Dendritic cell treated with granulocyte-macrophage colony-stimulating factor and Interleukin-4, amounts not matched to agents 40 ng/mL and 50 ng/mL, for 4 days (primary cell): Measurements from ENCODE around the gene ARGLU1.

Source experiments
- H3K27ac Mint-ChIP-seq: one replicate; pipeline ENCODE4 v1.8.0; 2022; ENCODE audit warnings: mild to moderate bottlenecking, mixed read lengths
- H3K27me3 Mint-ChIP-seq: one replicate; pipeline ENCODE4 v1.8.0; 2022; ENCODE audit warnings: mild to moderate bottlenecking, mixed read lengths
- H3K36me3 Mint-ChIP-seq: one replicate; pipeline ENCODE4 v1.8.0; 2022; ENCODE audit warnings: low read depth, mixed read lengths
- H3K4me1 Mint-ChIP-seq: one replicate; pipeline ENCODE4 v1.8.0; 2022; ENCODE audit warnings: low read depth, mixed read lengths
- H3K4me3 Mint-ChIP-seq: one replicate; pipeline ENCODE4 v1.8.0; 2022; ENCODE audit warnings: mild to moderate bottlenecking, moderate library complexity, mixed read lengths
- H3K9me3 Mint-ChIP-seq: one replicate; pipeline ENCODE4 v1.8.0; 2022; ENCODE audit warnings: mixed read lengths
- intact Hi-C: fragments of 100-400 bp; cut with micrococcal nuclease; formaldehyde crosslinking; loops from one replicate; pipeline ENCODE4 v1.15.0; 2022

The ARGLU1 gene

DNA sequence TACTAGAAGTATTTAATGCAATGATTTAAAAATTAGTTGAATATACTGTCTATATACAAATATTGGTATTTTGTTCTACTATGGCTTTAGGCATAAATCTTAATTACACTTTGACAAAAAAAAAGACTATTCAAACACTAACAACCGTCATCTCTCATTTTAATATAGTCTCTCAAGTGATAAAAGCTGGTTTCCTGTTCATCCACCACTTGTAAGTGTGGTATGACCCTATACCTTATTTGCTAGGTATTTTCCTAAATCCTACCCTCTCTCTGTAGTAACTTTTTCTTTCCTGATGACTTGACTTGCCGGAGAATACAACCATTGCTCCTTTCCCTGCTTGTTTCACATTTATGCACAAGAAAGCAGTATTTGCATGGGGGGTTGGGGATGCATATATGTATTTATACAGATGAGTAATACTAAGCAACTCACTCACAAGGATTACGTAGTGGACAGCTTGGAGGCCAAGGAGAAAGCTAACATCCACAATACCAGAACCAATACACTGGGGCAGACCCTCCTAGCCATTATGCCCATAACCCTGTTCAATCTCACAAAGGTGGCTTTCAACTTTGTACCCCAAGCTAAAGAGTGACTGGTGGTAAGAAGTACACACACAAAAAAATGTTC is 19.8 kb downstream of the ARGLU1 start:
- Mint-ChIP-seq H3K36me3 (peaks cover 46% of the 10 kb centered on the region), H3K27ac (no peak overlapping the region), H3K27me3 (no peaks in the 10 kb centered on the region), H3K4me1 (peaks cover 29% of the 10 kb centered on the region), H3K9me3 (no peaks in the 10 kb centered on the region), H3K4me3 (no peak overlapping the region)
- intact Hi-C loops, result no loop called here

DNA sequence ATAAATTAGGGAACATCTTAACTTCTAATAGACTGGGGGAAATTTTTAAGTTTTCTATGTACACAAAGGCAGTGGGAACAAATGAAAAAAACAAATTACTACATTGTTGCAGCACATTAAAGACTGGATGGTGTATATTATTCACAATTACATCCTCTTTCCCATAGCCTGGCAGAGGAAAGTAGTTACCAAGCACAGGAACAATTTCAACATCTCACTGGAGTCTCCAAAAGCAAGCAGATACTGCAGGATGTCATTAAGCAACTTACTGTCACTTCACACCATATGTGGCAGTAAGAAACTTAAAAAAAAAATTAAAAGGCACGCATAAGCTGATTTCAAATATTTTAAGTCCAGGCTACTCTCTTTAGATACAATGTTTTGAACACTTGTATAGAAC is 26.1 kb downstream of the ARGLU1 start:
- intact Hi-C loops, result no loop called here
- Mint-ChIP-seq H3K9me3 (no peaks in the 10 kb centered on the region), H3K4me3 (no peak overlapping the region), H3K4me1 (no peaks in the 10 kb centered on the region), H3K27ac (no peak overlapping the region), H3K27me3 (no peaks in the 10 kb centered on the region), H3K36me3 (peaks cover 24% of the 10 kb centered on the region)

DNA sequence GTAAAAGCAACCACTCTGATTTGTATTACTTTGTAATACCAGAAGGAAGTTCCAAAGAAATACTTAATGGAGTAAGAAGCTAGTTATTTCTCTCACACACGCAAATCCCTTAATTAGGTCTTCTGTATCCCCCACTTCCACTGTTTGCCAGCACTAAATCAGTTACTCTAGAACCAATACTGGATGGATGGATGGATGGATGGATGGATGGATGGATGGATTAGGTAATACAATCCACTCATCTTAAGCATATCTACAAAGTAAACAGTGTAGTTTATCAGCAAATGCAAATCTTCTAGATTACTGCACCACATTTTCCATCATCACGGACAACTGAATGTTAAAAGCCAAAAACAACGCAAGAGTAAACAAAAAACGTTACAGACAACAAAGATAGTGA is 27.3 kb downstream of the ARGLU1 start:
- Mint-ChIP-seq H3K36me3 (peaks cover 28% of the 10 kb centered on the region), H3K27ac (no peak overlapping the region), H3K9me3 (no peaks in the 10 kb centered on the region), H3K4me1 (peaks cover 6% of the 10 kb centered on the region), H3K4me3 (no peak overlapping the region), H3K27me3 (peaks cover 4% of the 10 kb centered on the region)
- intact Hi-C loops, result no loop called here

DNA sequence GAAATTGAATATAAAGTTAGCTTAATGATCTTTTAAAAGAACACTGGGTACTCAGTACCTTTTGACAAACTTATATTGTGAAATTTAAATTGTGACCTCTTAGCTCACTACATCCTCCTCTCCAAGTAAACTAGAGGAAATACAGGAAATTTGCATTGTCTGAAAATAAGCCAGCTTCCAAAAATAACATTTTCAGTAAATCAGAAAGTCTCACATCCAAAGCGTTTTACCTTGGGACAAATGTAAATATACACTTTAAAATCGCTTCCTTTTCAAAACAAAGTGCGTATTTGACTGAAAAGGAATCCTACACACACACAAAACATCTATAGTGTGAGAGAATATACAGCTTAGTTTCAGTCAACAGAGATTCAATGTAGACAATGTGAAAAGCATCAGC is 30.4 kb downstream of the ARGLU1 start:
- Mint-ChIP-seq H3K9me3 (no peaks in the 10 kb centered on the region), H3K27ac (no peak overlapping the region), H3K4me3 (no peak overlapping the region), H3K36me3 (peaks cover 19% of the 10 kb centered on the region), H3K4me1 (peaks cover 21% of the 10 kb centered on the region), H3K27me3 (peaks cover 25% of the 10 kb centered on the region)
- intact Hi-C loops, result loop anchor here (2.0 to 10.0 kb wide), 3 partner anchors 31 to 1763 kb away; partner anchors contain the start of gene ARGLU1

DNA sequence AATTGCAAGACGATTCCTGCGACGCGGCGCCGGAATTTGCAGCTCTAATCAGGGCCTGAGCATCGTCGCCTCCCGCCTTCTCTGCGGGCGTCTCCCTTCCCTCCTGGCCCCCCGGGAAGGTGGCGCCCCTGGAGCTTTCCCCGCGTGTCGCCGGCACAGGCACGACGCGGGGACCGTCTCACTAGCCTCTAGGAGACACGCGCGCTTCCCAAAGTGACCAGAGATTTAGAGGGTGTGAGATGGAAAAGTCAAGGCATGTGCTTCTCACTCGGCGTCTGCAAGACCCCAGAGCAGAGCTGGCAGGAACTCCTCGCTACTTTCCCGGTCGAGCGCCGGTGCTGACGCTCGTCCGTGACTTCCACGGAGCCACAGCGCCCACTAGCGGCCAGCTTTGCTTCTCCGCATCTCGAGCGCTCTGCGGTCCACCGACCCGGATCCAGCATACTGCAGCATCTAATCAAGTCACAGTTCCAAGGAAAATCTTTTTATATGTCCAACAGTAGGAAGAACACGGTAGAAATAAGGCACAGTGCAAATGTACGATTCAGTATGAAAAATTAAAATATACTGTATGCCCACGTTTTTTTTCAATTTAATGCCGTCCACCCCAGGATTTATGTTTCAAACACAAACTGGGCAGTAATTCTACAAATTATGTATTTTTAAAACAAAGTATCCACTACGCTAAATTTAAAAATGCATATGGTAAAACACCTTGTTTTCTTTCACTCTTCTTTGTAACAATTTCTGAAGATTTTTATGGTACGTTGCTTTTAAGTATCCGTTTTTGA is 31.5 kb downstream of the ARGLU1 start:
- no peaks in the 10 kb centered on the region for H3K9me3 Mint-ChIP-seq
- intact Hi-C loops, result loop anchor here (2.0 to 10.0 kb wide), 3 partner anchors 32 to 1762 kb away; partner anchors contain the start of gene ARGLU1
- H3K27me3 Mint-ChIP-seq, result peaks cover 34% of the 10 kb centered on the region
- H3K4me3 Mint-ChIP-seq, result peak overlapping the region; percentile 93
- H3K4me1 Mint-ChIP-seq, result peaks cover 21% of the 10 kb centered on the region
- H3K36me3 Mint-ChIP-seq, result peaks cover 16% of the 10 kb centered on the region
- peak overlapping the region; percentile 2 for H3K27ac Mint-ChIP-seq

DNA sequence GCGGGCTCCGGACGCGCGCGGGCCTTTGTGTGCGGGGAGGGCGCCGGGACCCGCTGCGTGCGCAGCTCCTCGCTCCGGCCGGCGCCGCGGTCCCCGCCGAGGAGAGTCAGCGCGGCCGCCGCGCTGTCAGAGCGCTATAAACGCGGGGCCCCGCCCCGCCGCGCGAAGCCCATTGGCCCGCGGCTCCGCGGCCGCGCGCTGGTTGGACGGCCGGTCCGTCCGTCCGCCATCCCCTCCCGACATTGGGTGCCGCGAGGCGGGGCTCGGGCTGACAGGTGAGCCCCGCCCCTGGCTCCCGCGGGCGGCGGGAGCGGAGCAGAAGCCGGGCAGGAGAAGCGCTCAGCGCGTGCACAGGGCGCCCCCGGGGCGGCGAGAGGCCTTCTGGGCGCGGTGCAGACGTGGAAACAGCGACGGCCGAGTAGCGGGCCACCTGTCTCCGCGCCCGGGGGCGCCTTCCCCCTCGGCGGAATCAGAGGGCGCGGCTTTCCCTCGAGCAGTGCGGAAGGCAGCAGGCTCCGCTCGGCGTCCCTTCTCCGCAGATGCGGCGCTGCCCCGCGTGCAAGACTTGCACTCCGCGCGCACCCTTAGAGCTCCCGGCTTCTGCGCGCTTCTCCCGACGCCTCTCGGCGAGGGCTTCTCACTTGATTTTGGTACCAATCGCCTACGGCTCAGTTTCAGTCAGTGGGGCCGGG is 32.2 kb downstream of the ARGLU1 start, which contains the start of gene EFNB2:
Gene EFNB2, minus strand, starts transcription at position 111 of the 692 bp plus-strand sequence. CDS start 698 bp downstream, outside the sequence.
- H3K4me1 Mint-ChIP-seq, result peaks cover 21% of the 10 kb centered on the region
- no peaks in the 10 kb centered on the region for H3K9me3 Mint-ChIP-seq
- intact Hi-C loops, result loop anchor here (2.0 to 10.0 kb wide), 3 partner anchors 33 to 1761 kb away; partner anchors contain the start of gene ARGLU1
- peak within 1 kb of the TSS; percentile 93 for H3K4me3 Mint-ChIP-seq
- peak within 1 kb of the TSS; percentile 2 for H3K27ac Mint-ChIP-seq
- H3K36me3 Mint-ChIP-seq, result peaks cover 9% of the 10 kb centered on the region
- peaks cover 41% of the 10 kb centered on the region for H3K27me3 Mint-ChIP-seq

DNA sequence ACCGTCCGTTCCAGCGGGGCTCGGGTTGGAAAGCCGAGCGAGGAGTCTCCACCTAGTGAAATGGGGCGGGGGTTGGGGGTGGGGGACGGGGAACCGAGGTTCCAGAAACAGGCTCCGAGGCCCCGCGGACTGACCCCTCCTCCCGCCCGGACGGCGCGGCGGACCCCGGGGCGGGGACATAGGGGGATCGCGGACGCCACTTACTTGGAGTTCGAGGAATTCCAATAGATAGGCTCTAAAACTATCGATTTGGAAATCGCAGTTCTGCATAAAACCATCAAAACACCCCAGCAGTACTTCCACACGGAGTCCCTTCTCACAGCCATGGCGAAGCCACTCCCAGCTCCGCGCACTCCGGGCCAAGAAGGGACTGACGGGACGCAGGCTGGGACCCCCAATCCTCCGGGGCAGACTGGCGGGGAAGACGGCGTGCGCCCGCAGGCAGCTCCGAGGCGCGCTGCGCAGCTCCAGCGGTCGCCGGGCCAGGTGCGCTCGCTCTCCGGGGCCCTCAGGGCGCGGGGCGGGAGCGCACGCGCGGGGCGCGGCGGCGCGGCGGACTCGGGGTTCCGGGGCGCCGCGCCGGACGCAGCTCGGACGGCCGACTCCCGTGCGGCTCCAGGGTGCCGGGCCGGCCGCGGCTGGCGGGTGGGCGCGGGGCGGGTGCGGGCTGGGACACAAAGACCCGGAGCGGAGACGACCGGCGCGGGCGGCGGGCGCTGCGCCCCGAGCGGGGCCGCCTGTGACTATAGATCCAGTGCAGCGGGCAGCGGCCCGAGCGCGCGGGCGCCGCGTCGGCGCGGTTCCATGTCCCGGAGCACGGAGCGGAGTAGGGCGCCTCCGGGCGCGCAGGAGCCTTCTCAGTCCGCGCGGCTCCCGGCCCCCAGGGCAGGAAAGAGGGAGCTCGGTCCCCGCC is 33.0 kb downstream of the ARGLU1 start:
- H3K27me3 Mint-ChIP-seq, result peaks cover 48% of the 10 kb centered on the region
- H3K4me3 Mint-ChIP-seq, result peak overlapping the region; percentile 93

DNA sequence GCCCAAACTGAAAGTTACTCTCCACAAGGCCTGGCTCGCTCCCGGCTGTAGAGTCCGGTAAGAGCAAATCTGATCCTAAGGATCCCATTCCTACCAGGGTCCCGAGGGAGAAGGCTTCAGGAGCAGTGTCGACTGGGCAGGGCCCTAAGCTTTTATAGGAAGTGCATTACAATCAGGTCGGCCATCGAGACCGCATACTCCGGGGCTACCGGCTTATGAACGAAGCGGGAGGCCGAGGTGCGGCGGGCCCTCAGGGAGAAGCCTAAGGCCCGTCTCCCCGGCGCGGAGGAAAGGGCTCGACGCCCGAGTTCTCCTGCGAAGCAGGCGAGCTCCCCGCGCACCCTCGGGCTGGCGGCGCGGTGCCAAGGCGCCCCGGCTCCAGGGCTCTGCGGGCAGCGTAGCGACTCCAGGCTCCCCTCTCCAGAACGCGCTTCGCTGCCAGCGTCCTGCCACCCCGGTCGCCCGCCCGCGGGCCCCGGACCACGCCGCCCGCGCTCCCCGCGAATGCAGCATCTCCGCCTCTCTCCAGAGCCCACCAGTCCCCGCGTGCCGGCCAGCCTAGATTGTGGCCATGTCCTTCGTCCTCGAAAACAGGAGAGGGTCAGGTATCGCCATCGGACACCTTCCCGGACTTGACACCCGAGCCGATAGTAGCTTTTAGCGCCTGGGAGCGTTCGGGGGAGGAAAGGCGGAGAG is 33.8 kb downstream of the ARGLU1 start:
- intact Hi-C loops, result loop anchor here (10.0 kb wide), 1 partner anchor 1759 kb away; no protein-coding TSS in a partner anchor
- peaks cover 54% of the 10 kb centered on the region for H3K27me3 Mint-ChIP-seq
- peak overlapping the region; percentile 57 for H3K4me3 Mint-ChIP-seq
- H3K4me1 Mint-ChIP-seq, result peaks cover 21% of the 10 kb centered on the region
- peaks cover 6% of the 10 kb centered on the region for H3K36me3 Mint-ChIP-seq
- H3K9me3 Mint-ChIP-seq, result no peaks in the 10 kb centered on the region
- no peak overlapping the region for H3K27ac Mint-ChIP-seq

More for the DNA sequence above, 33.0 kb downstream of the ARGLU1 start:
- Mint-ChIP-seq H3K9me3 (no peaks in the 10 kb centered on the region), H3K27ac (no peak overlapping the region), H3K4me1 (peaks cover 21% of the 10 kb centered on the region), H3K36me3 (peaks cover 6% of the 10 kb centered on the region)
- intact Hi-C loops, result loop anchor here (5.0 to 10.0 kb wide), 2 partner anchors 382 to 1760 kb away; no protein-coding TSS in a partner anchor

DNA sequence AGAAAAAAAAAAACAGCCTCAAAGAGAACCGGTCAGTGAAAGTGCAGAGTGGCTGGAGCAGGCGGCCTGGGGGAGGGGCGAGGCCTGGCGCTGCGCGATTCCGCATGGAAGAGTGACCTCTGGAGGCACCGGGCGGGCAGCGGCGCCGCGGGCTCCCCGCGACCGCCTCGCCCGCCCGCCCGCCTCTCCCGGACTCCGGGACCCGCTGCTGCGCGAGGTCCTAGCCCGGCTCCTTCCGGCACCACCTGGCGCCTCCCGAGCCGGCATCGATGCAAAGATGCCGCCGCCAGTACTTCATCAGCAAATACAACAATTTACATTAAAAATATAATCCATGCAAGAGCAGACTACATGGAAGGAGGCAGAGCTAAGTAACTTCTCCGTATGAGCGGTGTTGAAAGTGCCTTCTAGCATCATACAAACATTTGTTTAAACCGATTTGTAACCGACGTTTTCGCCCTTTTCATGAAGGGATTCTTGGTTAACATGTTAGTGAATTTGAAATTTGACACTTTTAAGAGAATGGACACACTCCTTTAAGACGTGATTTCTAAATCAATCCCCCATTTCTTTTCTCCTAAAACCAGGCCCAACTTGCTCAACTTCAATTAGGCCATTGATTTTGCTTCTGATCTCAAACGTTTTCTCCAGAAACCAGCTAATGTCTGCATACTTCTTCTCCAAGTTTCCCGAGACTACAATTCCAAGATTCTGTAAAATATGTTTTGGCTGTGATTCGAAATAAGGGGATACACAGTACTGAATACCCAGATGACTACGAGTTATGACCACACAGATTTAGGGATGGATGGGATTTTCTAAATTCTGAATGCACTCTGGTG is 34.6 kb downstream of the ARGLU1 start:
- Mint-ChIP-seq H3K36me3 (peaks cover 6% of the 10 kb centered on the region), H3K27ac (no peak overlapping the region), H3K27me3 (peaks cover 62% of the 10 kb centered on the region), H3K9me3 (no peaks in the 10 kb centered on the region), H3K4me1 (peaks cover 21% of the 10 kb centered on the region), H3K4me3 (peak overlapping the region; percentile 44)
- intact Hi-C loops, result loop anchor here (10.0 kb wide), 1 partner anchor 1759 kb away; no protein-coding TSS in a partner anchor

DNA sequence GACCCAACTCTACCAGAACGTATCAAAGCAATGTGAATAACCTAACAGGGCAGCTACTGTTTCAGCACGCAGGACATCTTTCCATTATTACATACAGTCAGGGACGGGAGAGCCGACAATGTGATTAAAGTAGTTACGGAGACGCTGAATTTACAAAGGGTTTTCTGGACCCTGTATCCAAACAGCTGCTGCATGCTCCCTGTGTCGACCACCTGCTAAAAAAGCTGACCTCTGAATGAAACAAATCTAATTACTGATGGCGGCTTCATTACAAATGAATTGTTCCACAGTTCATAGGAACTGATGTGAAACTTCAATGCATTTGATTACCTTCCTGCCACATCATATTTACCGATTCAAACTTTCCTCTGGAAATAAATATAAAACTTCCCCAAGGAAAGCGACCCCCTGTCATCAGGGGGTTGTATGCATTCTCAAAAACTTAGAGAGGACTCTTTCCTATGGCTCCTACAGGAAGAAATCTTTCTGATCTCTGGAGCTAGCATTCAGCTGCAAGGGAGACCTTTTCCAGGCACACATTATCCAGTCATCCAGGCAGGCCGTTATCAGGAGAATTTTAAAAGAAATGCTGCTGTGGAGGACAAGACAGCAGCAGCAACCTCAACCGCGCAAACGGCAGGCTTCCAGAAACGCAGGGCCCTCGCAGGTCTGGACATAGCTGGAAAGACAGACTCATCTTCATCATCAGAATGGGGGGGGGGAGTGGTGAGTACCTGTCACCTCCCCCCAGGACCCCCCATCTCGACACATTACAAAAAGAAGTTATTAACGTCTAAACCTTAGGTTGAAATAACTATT is 35.6 kb downstream of the ARGLU1 start:
- Mint-ChIP-seq H3K27ac (no peak overlapping the region), H3K36me3 (peaks cover 6% of the 10 kb centered on the region), H3K9me3 (no peaks in the 10 kb centered on the region), H3K27me3 (peaks cover 67% of the 10 kb centered on the region), H3K4me3 (no peak overlapping the region), H3K4me1 (peaks cover 21% of the 10 kb centered on the region)
- intact Hi-C loops, result loop anchor here (10.0 kb wide), 1 partner anchor 1758 kb away; no protein-coding TSS in a partner anchor

DNA sequence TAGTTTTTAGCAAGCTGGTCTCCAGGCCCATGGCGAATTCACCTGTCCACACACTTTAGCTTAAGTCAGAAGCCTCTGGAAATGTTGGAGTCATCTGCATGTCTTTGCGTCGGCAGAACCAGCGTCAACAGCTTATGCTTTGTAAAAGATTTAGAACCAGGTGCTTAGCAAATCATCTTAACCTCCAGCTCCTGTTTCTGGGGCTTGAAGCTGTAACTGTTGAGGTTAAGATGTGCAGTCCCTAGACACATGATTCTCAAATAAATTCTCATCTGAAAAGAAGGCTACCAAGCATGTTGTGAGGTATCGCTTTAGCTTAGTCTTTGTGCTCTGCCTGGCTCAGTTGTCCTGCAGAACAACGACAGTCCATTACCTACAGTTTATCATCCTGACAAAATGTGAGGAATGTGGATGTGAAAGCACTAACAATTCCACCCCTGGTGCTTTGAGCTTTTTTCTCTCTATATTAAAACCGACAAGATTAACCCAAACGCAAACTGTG is 36.9 kb downstream of the ARGLU1 start:
- peaks cover 67% of the 10 kb centered on the region for H3K27me3 Mint-ChIP-seq

More for the DNA sequence above, 36.9 kb downstream of the ARGLU1 start:
- intact Hi-C loops, result loop anchor here (10.0 kb wide), 1 partner anchor 1756 kb away; no protein-coding TSS in a partner anchor
- Mint-ChIP-seq H3K27ac (no peak overlapping the region), H3K9me3 (no peaks in the 10 kb centered on the region), H3K4me1 (peaks cover 16% of the 10 kb centered on the region), H3K36me3 (no peaks in the 10 kb centered on the region), H3K4me3 (no peak overlapping the region)
